ENCODE measurements around the gene ZNF425. TPM values are rescaled to one million over a fixed set of nuclear protein-coding genes. Genes with fewer than 3 reads are reported as not detected.

Gene ZNF425
- polyA plus RNA-seq, 4 donors: 0.45 to 3.9 (median 0.76) TPM

DNA sequence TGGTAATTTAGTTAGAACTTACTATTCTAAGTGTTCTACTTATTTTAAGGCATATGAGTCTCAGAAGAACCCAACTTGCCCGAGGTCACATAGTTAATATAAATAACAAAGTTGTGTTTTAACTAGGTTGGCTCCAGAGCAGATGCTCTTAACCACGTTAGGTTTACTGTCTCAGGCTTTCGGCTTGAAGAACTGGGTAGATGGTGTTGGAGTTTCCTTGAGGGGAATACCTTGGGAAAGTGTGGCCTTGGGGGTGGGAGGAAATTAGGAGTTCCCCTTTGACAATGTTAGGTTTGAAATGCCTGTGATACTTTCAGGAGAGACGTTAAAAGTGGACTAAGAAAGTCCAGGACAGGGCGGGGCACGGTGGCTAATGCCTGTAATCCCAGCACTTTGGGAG is 30.8 kb upstream of the ZNF425 start:
- WGBS, 3 donors: 86 to 90% (median 87%) methylated on average over 6 of the region's 6 CpGs
- peaks cover 6 to 53% (median 15%) of the 10 kb centered on the region in 3 donors for H3K36me3 ChIP-seq (ENCODE audit: control insufficient read depth in 3 of 3, insufficient read depth in 2 of 3, low read depth in 1 of 3, low read length in 3 of 3)
- FAIRE-seq (no peak), DNase-seq (no peak)
- no peaks in the 10 kb centered on the region for H3K9me3 ChIP-seq (ENCODE audit: control insufficient read depth in 2 of 2, insufficient read depth in 1 of 2, low read depth in 1 of 2, low read length in 1 of 2)
- H3K27ac ChIP-seq (ENCODE audit: low read depth in 1 of 3, low read length in 2 of 3): no peak overlapping the region
- H3K27me3 ChIP-seq (ENCODE audit: control insufficient read depth in 3 of 3, insufficient read depth in 3 of 3, low read length in 3 of 3): no peaks in the 10 kb centered on the region
- H3K4me1 ChIP-seq (ENCODE audit: control insufficient read depth in 3 of 3, insufficient read depth in 2 of 3, low read depth in 1 of 3, low read length in 2 of 3): no peaks in the 10 kb centered on the region
- H3K4me3 ChIP-seq (ENCODE audit: low read depth in 1 of 3, low read length in 3 of 3): no peak overlapping the region

DNA sequence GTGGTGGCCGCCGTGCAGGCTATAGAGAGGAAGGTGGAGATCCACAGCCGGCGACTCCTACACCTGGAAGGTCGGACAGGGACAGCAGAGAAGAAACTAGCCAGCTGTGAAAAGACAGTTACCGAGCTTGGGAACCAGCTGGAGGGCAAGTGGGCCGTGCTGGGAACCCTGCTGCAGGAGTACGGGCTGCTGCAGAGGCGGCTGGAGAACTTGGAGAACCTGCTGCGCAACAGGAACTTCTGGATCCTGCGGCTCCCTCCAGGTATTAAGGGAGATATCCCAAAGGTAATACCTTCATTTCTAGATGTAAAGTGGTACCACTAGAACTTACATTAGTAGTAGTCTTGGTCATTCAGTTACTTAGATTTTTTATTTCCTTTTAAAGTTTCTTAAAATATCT is 27.9 kb upstream of the ZNF425 start:
- Histone ChIP-seq H3K4me3 (ENCODE audit: low read depth in 1 of 3, low read length in 3 of 3) (no peak overlapping the region), H3K9me3 (ENCODE audit: control insufficient read depth in 2 of 2, insufficient read depth in 1 of 2, low read depth in 1 of 2, low read length in 1 of 2) (no peaks in the 10 kb centered on the region), H3K27me3 (ENCODE audit: control insufficient read depth in 3 of 3, insufficient read depth in 3 of 3, low read length in 3 of 3) (no peaks in the 10 kb centered on the region), H3K4me1 (ENCODE audit: control insufficient read depth in 3 of 3, insufficient read depth in 2 of 3, low read depth in 1 of 3, low read length in 2 of 3) (no peaks in the 10 kb centered on the region), H3K36me3 (ENCODE audit: control insufficient read depth in 3 of 3, insufficient read depth in 2 of 3, low read depth in 1 of 3, low read length in 3 of 3) (peaks cover 6 to 36% (median 7%) of the 10 kb centered on the region in 3 donors), H3K27ac (ENCODE audit: low read depth in 1 of 3, low read length in 2 of 3) (no peak overlapping the region)
- DNase-seq (no peak), FAIRE-seq (no peak)
- WGBS, 3 donors: 92 to 95% (median 93%) methylated on average over 11 of the region's 11 CpGs

DNA sequence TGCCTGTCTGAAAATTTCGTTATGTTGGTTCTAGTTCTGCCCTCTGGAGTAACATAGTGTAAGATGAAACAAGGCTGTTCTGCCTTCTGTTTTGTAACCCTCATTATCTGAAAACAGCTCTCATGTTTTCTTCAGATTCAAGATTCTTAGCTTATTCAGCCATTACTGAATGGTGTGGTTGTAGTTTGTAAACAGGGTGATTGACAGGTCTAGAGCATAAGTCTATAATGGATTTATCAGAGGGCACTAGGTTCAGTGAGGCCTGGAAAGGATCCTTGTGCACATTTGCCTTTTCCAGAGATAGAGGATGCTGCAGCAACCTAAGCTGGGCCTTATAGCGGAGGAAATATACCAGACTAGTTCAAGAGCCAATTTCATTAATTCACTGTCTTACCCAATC is 27.2 kb upstream of the ZNF425 start:
- H3K27ac ChIP-seq (ENCODE audit: low read depth in 1 of 3, low read length in 2 of 3): no peak overlapping the region
- DNase-seq (no peak), FAIRE-seq (no peak)
- H3K9me3 ChIP-seq (ENCODE audit: control insufficient read depth in 2 of 2, insufficient read depth in 1 of 2, low read depth in 1 of 2, low read length in 1 of 2): no peaks in the 10 kb centered on the region
- peaks cover 6 to 33% (median 7%) of the 10 kb centered on the region in 3 donors for H3K36me3 ChIP-seq (ENCODE audit: control insufficient read depth in 3 of 3, insufficient read depth in 2 of 3, low read depth in 1 of 3, low read length in 3 of 3)
- H3K27me3 ChIP-seq (ENCODE audit: control insufficient read depth in 3 of 3, insufficient read depth in 3 of 3, low read length in 3 of 3): no peaks in the 10 kb centered on the region
- no peak overlapping the region for H3K4me3 ChIP-seq (ENCODE audit: low read depth in 1 of 3, low read length in 3 of 3)
- peaks cover 0 to 3% (median 2%) of the 10 kb centered on the region in 3 donors for H3K4me1 ChIP-seq (ENCODE audit: control insufficient read depth in 3 of 3, insufficient read depth in 2 of 3, low read depth in 1 of 3, low read length in 2 of 3)
- 85 to 97% (median 93%) methylated on average over 2 of the region's 2 CpGs for WGBS, 3 donors

DNA sequence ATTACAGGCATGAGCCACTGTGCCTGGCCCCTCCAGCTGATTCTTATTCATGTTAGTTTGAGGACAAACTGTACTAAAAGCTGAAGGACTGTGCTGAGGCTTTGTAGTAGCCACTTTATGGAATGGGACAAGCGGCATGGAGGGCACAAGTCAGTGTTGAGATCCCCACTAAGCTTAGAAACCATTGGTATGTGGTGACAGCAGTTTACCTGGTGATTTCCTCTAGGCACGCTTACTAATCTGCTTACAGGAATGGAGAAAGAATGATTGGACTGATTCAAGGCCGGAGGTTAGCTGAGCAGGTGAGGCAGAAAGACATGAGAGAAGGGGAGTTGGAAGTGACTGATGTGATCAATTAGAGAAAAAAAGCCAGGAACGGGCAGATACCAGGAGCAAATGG is 24.9 kb upstream of the ZNF425 start:
- FAIRE-seq (no peak), DNase-seq (no peak)
- H3K36me3 ChIP-seq (ENCODE audit: control insufficient read depth in 3 of 3, insufficient read depth in 2 of 3, low read depth in 1 of 3, low read length in 3 of 3): peaks cover 3 to 19% (median 4%) of the 10 kb centered on the region in 3 donors
- 63 to 72% (median 67%) methylated on average over 4 of the region's 4 CpGs for WGBS, 3 donors
- H3K4me1 ChIP-seq (ENCODE audit: control insufficient read depth in 3 of 3, insufficient read depth in 2 of 3, low read depth in 1 of 3, low read length in 2 of 3): peaks cover 2 to 5% (median 5%) of the 10 kb centered on the region in 3 donors
- no peak overlapping the region for H3K27ac ChIP-seq (ENCODE audit: low read depth in 1 of 3, low read length in 2 of 3)
- H3K9me3 ChIP-seq (ENCODE audit: control insufficient read depth in 2 of 2, insufficient read depth in 1 of 2, low read depth in 1 of 2, low read length in 1 of 2): no peaks in the 10 kb centered on the region
- no peak overlapping the region for H3K4me3 ChIP-seq (ENCODE audit: low read depth in 1 of 3, low read length in 3 of 3)
- no peaks in the 10 kb centered on the region for H3K27me3 ChIP-seq (ENCODE audit: control insufficient read depth in 3 of 3, insufficient read depth in 3 of 3, low read length in 3 of 3)

DNA sequence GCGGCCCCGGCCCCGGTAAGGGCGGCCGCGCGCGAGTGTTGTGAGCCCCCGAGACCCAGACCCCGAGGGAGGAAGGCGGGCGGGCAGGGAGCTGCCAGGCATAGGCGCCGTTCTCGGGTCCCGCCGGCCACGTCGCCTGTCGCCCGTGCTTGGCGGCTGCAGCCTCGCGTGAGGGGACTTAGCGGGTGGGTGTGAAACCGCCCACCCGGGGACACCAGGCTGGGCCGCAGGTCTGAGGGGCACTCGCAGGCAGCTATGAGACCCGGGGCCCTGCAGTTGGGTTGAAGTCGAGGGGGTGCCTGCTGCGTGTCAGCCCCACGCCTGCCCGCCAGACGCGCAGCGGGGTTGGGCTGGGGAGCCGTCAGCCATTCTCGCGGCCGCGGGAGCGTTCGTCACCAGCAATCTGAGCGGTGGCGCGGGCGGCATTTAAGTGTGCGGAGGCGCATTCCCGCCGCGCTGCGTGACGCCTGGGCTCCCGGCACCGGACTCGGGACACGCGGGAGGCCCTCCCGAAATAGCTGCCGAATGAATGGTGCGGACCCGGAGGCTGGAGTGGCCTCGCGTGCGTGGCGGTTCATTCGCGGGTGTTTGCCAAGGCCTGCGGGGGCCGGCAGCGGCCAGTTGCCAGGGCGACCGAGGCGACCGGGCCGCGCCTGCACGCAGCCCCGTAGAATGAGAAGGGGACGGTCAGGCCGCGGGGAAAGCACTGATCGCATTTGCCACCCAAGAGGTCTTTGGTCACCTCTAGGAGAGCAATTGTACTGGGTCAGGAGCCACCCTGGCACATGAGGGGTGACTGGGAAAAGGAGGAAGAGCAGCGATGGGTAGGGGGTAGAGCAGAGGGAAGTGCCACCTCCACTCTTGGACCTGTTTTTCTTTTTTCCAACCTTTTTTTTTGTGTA is 21.9 kb upstream of the ZNF425 start:
- Histone ChIP-seq H3K9me3 (ENCODE audit: control insufficient read depth in 2 of 2, insufficient read depth in 1 of 2, low read depth in 1 of 2, low read length in 1 of 2) (no peaks in the 10 kb centered on the region), H3K36me3 (ENCODE audit: control insufficient read depth in 3 of 3, insufficient read depth in 2 of 3, low read depth in 1 of 3, low read length in 3 of 3) (peaks cover 0 to 3% (median 0%) of the 10 kb centered on the region in 3 donors), H3K27ac (ENCODE audit: low read depth in 1 of 3, low read length in 2 of 3) (peak overlapping the region; percentile 86 to 96 (median 89)), H3K4me1 (ENCODE audit: control insufficient read depth in 3 of 3, insufficient read depth in 2 of 3, low read depth in 1 of 3, low read length in 2 of 3) (peaks cover 2 to 10% (median 5%) of the 10 kb centered on the region in 3 donors), H3K27me3 (ENCODE audit: control insufficient read depth in 3 of 3, insufficient read depth in 3 of 3, low read length in 3 of 3) (no peaks in the 10 kb centered on the region), H3K4me3 (ENCODE audit: low read depth in 1 of 3, low read length in 3 of 3) (peak overlapping the region; percentile 64 to 91 (median 64))
- no peak for FAIRE-seq
- DNase-seq: peak; percentile 58 to 79
- 0 to 1% (median 1%) methylated on average over 78 to 86 of the region's 86 CpGs for WGBS, 3 donors

DNA sequence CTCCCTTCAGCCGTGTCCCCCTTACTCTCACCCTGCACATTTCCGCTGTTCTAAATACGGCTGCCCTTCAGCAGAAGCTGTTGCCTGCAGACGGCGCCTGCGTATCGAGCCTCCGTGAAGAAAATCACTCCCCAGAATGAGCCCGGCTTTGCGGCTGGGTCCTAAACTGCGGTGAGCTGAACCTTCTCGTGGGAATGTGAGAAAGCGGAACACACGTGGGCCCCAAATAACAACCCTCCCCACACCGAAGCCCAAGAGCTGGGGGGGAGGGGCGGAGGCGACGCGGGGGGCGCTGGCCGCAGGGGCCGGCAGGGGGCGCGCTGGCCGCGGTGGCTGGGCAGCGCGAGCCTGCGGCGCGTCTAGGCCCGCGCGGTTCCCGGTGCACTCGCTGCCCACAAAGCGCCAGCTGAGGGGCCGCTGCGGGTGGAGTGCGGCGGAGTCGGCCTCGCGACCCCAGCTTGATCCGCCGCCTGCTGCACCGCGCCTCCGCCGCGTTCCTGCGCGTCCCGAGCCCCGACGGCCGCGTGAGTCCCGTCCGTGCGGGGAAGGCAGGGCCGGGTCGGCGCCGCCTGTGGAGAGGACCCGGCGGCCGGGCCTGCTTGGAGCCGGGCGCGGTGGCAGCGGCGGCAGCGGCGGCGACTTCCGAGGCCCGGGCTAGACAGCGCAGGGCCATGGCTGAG is 21.1 kb upstream of the ZNF425 start, which contains the start of gene ZNF398:
Gene ZNF398, plus strand, starts transcription at position 382 of the 680 bp plus-strand sequence. Its CDS starts 290 bp downstream, at position 672.
- Histone ChIP-seq H3K4me3 (ENCODE audit: low read depth in 1 of 3, low read length in 3 of 3) (peak within 1 kb of the TSS; percentile 64 to 91 (median 64)), H3K27ac (ENCODE audit: low read depth in 1 of 3, low read length in 2 of 3) (peak within 1 kb of the TSS; percentile 86 to 96 (median 89)), H3K4me1 (ENCODE audit: control insufficient read depth in 3 of 3, insufficient read depth in 2 of 3, low read depth in 1 of 3, low read length in 2 of 3) (peaks cover 2 to 10% (median 5%) of the 10 kb centered on the region in 3 donors), H3K36me3 (ENCODE audit: control insufficient read depth in 3 of 3, insufficient read depth in 2 of 3, low read depth in 1 of 3, low read length in 3 of 3) (no peaks in the 10 kb centered on the region), H3K9me3 (ENCODE audit: control insufficient read depth in 2 of 2, insufficient read depth in 1 of 2, low read depth in 1 of 2, low read length in 1 of 2) (no peaks in the 10 kb centered on the region), H3K27me3 (ENCODE audit: control insufficient read depth in 3 of 3, insufficient read depth in 3 of 3, low read length in 3 of 3) (no peaks in the 10 kb centered on the region)
- peak; percentile 79 to 93 for DNase-seq
- no peak for FAIRE-seq
- WGBS, 3 donors: 0 to 1% (median 0%) methylated on average over 60 to 79 of the region's 79 CpGs

DNA sequence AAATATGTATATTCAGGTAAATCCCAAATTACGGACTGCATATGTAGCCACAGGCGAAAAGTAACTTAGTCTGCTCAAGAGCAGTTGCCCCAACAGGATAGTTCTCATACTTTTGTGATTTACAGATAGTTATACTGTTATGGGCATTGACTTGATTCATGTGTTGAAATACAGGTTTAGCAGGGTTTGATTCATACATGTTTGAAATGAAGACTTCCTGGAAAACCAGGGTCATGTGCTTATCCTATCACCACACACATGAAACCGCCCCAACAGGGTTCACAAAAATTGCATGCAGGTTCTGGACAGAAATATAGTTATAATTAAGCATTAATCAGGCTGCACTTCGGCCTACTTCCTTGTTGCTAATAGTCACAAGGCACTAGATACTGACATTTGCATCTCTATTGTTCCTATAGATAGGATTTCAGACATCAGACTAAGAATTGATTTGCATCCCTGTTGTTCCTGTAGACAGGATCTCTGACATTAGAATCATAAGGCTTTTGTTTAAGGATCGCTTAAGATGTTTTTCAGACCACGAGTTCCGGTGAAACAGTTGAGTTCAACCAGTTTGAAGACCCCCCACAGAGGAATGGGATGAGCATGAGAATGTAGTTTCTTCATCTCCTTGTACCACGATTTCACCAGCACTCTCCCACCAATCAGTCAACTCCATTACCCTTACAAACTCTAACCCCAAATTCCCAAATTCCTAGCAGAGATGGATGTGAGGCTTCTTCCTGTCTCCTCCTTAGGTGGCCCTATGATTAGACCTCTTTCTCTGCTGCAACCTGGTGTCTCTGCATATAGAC is 19.1 kb upstream of the ZNF425 start:
- Histone ChIP-seq H3K27me3 (ENCODE audit: control insufficient read depth in 3 of 3, insufficient read depth in 3 of 3, low read length in 3 of 3) (no peaks in the 10 kb centered on the region), H3K36me3 (ENCODE audit: control insufficient read depth in 3 of 3, insufficient read depth in 2 of 3, low read depth in 1 of 3, low read length in 3 of 3) (no peaks in the 10 kb centered on the region), H3K27ac (ENCODE audit: low read depth in 1 of 3, low read length in 2 of 3) (peak overlapping the region in 2 of 3 donors; percentile 36 to 65), H3K4me3 (ENCODE audit: low read depth in 1 of 3, low read length in 3 of 3) (no peak overlapping the region), H3K4me1 (ENCODE audit: control insufficient read depth in 3 of 3, insufficient read depth in 2 of 3, low read depth in 1 of 3, low read length in 2 of 3) (peaks cover 2 to 10% (median 5%) of the 10 kb centered on the region in 3 donors), H3K9me3 (ENCODE audit: control insufficient read depth in 2 of 2, insufficient read depth in 1 of 2, low read depth in 1 of 2, low read length in 1 of 2) (no peaks in the 10 kb centered on the region)
- DNase-seq (peak; percentile 51 to 73), FAIRE-seq (no peak)
- WGBS, 3 donors: 61 to 75% (median 75%) methylated on average over 8 of the region's 8 CpGs

All from small intestine (tissue), 7 donors.